KMS-11 (cell line): ENCODE measurements around the gene SKAP1.

ENCODE experiments used
- H2AFZ ChIP-seq: fragments of 200-600 bp; sonication (generic); 2 replicates; pipeline ENCODE4 v1.6.1; 2016; ENCODE audit warnings: antibody characterized with exemption, mixed run types, low read depth
- H3K27ac ChIP-seq: fragments of 200-600 bp; sonication (generic); 2 replicates; pipeline ENCODE4 v1.6.1; 2016; ENCODE audit warnings: mild to moderate bottlenecking, mixed run types
- H3K27me3 ChIP-seq: fragments of 200-600 bp; sonication (generic); 2 replicates; pipeline ENCODE4 v1.6.1; 2017; ENCODE audit warnings: mild to moderate bottlenecking, low read depth, mixed run types, moderate library complexity; ENCODE audit not compliant: insufficient read depth
- H3K36me3 ChIP-seq: fragments of 200-600 bp; sonication (generic); 2 replicates; pipeline ENCODE4 v1.6.1; 2017; ENCODE audit warnings: mild to moderate bottlenecking, mixed run types; ENCODE audit not compliant: insufficient read depth
- H3K4me1 ChIP-seq: fragments of 200-600 bp; sonication (generic); 2 replicates; pipeline ENCODE4 v1.6.1; 2016; ENCODE audit warnings: mild to moderate bottlenecking, low read depth, mixed run types; ENCODE audit not compliant: poor library complexity, severe bottlenecking
- H3K4me2 ChIP-seq: fragments of 200-600 bp; sonication (generic); 2 replicates; pipeline ENCODE4 v1.7.0; 2016; ENCODE audit warnings: mild to moderate bottlenecking, mixed run types
- H3K4me3 ChIP-seq: fragments of 200-600 bp; sonication (generic); IDR thresholded peaks from 2 replicates; pipeline ENCODE4 v1.6.1; 2017; ENCODE audit warnings: low read depth, low read length, mixed read lengths; ENCODE audit not compliant: insufficient read depth
- H3K79me2 ChIP-seq: fragments of 200-600 bp; sonication (generic); 2 replicates; pipeline ENCODE4 v1.6.1; 2016; ENCODE audit warnings: low read depth, mixed run types; ENCODE audit not compliant: insufficient read depth
- H3K9ac ChIP-seq: fragments of 200-600 bp; sonication (generic); 2 replicates; pipeline ENCODE4 v1.6.1; 2016; ENCODE audit warnings: mild to moderate bottlenecking, mixed run types
- H4K20me1 ChIP-seq: fragments of 200-600 bp; sonication (generic); 2 replicates; pipeline ENCODE4 v1.6.1; 2016; ENCODE audit warnings: mild to moderate bottlenecking, mixed run types; ENCODE audit not compliant: insufficient read depth
- TF ChIP-seq, protein P1 (sequence below): fragments of 200-600 bp; sonication (generic); conservative IDR thresholded peaks from 2 replicates; pipeline ENCODE4 v1.6.1; 2017; ENCODE audit warnings: low read depth, mild to moderate bottlenecking, antibody characterized with exemption, low read length, moderate library complexity, mixed read lengths

Gene SKAP1

GRCh38 chr17:48388955-48389743 is 40.9 kb downstream of the SKAP1 start:
- Histone ChIP-seq H3K4me1 (no peaks in the 10 kb centered on the region), H2AFZ (no peak overlapping the region), H3K36me3 (no peaks in the 10 kb centered on the region), H3K9ac (no peak overlapping the region), H3K79me2 (no peaks in the 10 kb centered on the region), H3K27ac (no peak overlapping the region), H4K20me1 (no peaks in the 10 kb centered on the region), H3K27me3 (no peaks in the 10 kb centered on the region), H3K4me2 (no peak overlapping the region), H3K4me3 (no peak overlapping the region)
- TF ChIP-seq, protein P1, sequence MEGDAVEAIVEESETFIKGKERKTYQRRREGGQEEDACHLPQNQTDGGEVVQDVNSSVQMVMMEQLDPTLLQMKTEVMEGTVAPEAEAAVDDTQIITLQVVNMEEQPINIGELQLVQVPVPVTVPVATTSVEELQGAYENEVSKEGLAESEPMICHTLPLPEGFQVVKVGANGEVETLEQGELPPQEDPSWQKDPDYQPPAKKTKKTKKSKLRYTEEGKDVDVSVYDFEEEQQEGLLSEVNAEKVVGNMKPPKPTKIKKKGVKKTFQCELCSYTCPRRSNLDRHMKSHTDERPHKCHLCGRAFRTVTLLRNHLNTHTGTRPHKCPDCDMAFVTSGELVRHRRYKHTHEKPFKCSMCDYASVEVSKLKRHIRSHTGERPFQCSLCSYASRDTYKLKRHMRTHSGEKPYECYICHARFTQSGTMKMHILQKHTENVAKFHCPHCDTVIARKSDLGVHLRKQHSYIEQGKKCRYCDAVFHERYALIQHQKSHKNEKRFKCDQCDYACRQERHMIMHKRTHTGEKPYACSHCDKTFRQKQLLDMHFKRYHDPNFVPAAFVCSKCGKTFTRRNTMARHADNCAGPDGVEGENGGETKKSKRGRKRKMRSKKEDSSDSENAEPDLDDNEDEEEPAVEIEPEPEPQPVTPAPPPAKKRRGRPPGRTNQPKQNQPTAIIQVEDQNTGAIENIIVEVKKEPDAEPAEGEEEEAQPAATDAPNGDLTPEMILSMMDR: no peak

GRCh38 chr17:48386826-48387225 is 43.2 kb downstream of the SKAP1 start:
- H3K79me2 ChIP-seq: no peaks in the 10 kb centered on the region

GRCh38 chr17:48385319-48385718 is 44.7 kb downstream of the SKAP1 start:
- H3K4me3 ChIP-seq: no peak overlapping the region
- no peak overlapping the region for H3K27ac ChIP-seq
- no peak overlapping the region for H2AFZ ChIP-seq
- no peak overlapping the region for H3K9ac ChIP-seq
- H4K20me1 ChIP-seq: no peaks in the 10 kb centered on the region
- H3K4me1 ChIP-seq: no peaks in the 10 kb centered on the region
- H3K36me3 ChIP-seq: no peaks in the 10 kb centered on the region
- TF ChIP-seq, protein P1: no peak
- H3K27me3 ChIP-seq: no peaks in the 10 kb centered on the region
- H3K79me2 ChIP-seq: no peaks in the 10 kb centered on the region
- no peak overlapping the region for H3K4me2 ChIP-seq

More at GRCh38 chr17:48386826-48387225, 43.2 kb downstream of the SKAP1 start:
- Histone ChIP-seq H3K9ac (no peak overlapping the region), H3K27ac (no peak overlapping the region), H2AFZ (no peak overlapping the region), H3K4me1 (no peaks in the 10 kb centered on the region), H3K27me3 (no peaks in the 10 kb centered on the region), H3K4me3 (no peak overlapping the region), H4K20me1 (no peaks in the 10 kb centered on the region), H3K36me3 (no peaks in the 10 kb centered on the region), H3K4me2 (no peak overlapping the region)
- TF ChIP-seq, protein P1: no peak

- TF ChIP-seq, protein P1: no peak
- no peak overlapping the region for H3K27ac ChIP-seq
- H3K36me3 ChIP-seq: no peaks in the 10 kb centered on the region
- H3K79me2 ChIP-seq: no peaks in the 10 kb centered on the region
- no peaks in the 10 kb centered on the region for H4K20me1 ChIP-seq
- H3K4me2 ChIP-seq: no peak overlapping the region
- no peak overlapping the region for H3K9ac ChIP-seq
- H3K4me1 ChIP-seq: no peaks in the 10 kb centered on the region
- H3K27me3 ChIP-seq: no peaks in the 10 kb centered on the region
- H2AFZ ChIP-seq: no peak overlapping the region
- H3K4me3 ChIP-seq: no peak overlapping the region
Observed at GRCh38 chr17:48384164-48384563, 45.9 kb downstream of the SKAP1 start.
